GM18499 (cell line): ENCODE measurements around the gene KRTAP10-2.

Experiments
- ATAC-seq: cut with Tn5 transposase; IDR thresholded peaks from one replicate; pipeline ENCODE4 v1.9.1; 2021; ENCODE audit warnings: moderate number of reproducible peaks; ENCODE audit not compliant: insufficient read depth, unreplicated experiment

Gene KRTAP10-2

GRCh38 chr21:44516342-44516741, 35.0 kb downstream of the KRTAP10-2 start:
- no peak for ATAC-seq

- no peak for ATAC-seq
These were observed 35.7 kb downstream of the KRTAP10-2 start for GRCh38 chr21:44515359-44516165.

DNA sequence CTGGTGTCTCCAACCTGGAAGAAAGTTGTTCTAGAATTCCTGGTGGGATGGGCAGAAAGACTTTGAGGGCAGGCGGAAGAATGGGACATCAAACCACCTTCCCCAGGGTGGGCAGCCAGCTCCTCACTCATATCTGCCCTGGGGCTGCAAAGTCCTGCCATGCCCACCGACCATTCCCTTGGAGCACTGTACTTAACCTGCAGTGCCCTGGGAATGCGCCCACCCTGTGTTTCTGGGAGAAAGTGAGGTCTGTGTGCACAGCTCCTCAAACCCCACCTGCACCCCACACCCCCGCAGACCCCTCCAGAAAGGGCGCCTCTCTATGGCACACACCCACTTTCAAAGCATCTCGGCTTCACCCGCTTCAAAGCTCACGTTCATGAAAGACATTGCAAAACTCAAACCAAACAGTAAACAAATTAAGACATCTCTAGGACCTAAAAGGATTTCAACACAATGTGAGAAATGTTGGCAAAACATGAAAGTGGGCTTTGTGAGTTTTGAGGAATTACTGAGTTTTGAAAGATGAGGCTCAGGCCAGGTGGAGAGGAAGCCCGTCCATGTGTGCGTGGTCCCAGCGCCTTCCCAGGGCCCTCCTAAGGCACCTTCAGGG, 36.5 kb downstream of the KRTAP10-2 start:
- ATAC-seq, result no peak

DNA sequence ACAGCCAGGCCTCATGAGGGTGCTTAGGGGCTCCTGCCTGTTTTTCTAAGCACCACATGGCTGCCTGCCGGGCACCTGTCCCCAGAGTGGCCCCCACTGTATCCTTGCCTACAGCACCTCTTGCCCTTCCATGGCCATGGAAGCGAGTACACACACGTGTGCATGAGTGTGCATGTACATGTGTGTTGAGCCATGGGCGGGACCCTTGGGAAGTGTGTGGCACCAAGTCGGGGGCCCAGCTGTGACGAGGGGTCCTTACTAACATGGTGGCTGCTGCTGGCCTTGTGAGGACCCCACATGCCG, 37.1 kb downstream of the KRTAP10-2 start:
- ATAC-seq, result no peak

GRCh38 chr21:44513389-44514217, 37.7 kb downstream of the KRTAP10-2 start:
- ATAC-seq, result no peak

DNA sequence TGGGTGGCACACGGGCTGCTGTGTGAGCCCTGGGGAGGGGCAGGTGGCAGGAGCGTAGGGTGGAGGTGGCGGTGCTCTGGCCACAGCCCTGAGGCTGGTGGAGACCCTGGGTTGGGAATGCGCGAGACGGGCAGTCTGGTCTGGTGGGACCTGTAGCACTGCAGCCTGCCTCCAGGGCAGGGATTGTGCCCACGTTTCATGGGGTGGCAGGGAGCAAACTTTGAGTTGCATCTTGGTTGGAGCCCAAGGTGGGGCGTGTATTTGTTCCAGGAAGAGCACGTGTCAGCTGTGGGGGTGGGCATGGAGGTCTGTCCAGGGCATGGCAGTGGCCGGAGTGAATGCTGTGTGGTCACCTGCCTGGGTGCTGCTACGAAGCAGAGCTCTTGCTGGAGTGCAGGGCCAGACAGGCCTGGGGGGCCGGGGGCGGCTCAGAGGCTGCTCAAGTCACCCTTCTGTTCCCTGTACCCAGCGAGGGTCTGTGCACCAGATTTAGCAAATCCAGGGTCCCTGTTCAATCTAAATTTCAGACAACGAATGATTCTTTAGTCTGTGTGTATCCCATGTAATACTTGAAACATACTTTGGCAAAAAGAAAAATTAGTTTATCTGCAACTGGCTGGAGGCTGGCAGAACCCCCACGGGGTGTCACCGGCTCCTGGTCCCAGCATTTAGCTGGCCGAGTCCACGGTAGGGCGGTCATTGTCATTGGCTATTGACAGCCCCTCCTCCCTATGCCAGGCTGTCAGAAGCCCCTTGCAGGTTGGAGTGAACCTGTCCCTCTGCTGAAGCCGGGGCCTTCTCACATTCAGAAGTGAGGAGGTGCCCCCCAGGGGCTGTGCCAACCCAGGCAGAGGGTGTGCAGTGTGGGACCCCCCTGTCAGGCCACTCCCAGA, 38.6 kb downstream of the KRTAP10-2 start:
- ATAC-seq, result no peak

DNA sequence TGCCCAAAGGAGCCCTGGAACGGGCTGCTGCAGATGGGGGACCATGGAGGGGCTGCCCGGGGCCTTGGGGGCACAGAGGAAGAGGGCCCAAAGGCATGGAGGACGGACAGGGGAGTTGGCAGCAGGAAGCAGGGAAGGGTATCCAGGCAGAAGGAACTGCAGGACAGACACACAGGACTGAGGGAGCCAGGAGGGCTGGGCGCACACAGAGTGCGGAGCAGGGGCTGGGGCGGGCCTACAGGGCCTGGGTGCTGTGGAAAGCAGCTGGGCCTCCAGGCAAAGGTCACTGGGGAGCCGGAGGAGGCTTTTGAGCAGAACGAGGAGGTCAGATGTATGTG, 39.4 kb downstream of the KRTAP10-2 start:
- ATAC-seq, result no peak

- ATAC-seq, result no peak
These were observed 39.9 kb downstream of the KRTAP10-2 start for GRCh38 chr21:44511219-44511937.

- ATAC-seq, result no peak
These were observed 40.6 kb downstream of the KRTAP10-2 start for GRCh38 chr21:44510508-44511218.

DNA sequence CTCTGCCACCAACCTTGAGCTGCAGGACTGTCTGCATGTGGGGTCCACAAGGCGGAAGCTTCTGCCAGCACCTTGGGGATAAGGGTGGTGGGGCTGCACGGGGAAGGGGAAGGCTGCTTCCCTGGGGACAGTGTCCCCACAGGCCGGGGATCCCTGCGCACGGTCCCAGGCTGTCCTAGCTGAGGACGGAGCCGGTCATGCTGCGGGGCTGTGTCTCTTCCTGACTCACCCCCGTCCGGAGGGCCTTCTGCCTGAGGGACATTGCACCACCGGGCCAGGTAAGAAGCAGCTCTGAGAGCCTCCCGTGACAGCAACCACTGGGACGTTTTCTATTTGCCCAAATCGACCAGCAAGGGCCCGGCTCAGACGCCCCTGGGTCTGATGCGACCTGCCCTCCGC, 41.2 kb downstream of the KRTAP10-2 start:
- no peak for ATAC-seq

DNA sequence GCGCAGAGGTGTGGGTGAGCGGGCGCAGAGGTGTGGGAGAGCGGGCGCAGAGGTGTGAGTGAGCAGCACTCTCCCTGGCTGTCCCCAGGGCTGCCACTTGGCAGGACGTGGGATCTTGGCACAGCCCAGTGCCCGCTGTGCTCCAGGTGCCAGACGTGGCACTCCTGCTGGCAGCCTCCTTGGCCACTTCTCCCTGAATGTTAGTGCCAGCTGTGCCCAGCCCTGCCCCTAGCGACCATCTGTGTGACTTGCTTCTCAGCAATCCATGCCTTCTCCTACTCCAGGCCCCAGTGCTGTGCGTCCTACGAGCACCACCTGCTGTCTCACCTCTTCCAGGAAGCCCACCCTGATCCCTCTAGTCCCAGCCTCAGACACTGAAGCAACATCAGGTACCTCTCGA, 41.8 kb downstream of the KRTAP10-2 start:
- ATAC-seq, result no peak

DNA sequence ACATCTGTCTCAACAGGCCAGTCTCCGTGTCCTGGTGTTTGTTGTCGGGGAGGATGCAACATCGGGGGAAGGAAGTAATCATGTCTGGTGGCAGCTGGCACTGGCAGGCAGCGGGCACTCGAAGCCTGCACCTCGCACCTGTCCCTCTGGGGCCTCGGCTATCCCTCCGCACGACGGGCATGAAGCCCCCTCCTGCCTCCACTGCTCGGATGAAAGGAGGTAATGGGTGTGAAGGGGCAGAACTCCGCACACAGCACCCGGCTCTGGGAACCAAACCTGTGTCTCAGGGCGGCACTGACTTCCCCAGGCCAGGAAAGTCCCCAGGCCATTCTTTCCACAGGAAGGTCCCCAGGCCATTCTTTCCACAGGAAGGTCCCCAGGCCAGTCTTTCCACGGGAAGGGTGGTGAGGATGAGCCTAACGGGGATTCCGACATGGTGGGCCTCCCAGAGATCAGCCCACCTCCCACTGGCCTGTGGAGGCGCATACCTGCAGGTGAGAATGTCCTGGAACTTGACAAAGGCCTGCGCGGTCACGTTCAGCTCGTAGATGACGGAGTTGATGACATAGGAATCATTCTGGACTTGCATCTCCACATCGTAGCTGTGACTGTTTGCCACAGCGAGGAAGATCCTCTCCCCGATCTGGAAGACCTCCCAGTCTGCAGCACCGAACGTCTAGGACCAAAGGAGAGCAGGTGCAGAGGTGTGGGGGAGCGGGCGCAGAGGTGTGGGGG, 42.4 kb downstream of the KRTAP10-2 start:
- no peak for ATAC-seq

GRCh38 chr21:44508426-44508710, 42.9 kb downstream of the KRTAP10-2 start:
- ATAC-seq, result no peak

- ATAC-seq, result no peak
These were observed 43.5 kb downstream of the KRTAP10-2 start for GRCh38 chr21:44507673-44508425.

GRCh38 chr21:44506279-44507255, 44.7 kb downstream of the KRTAP10-2 start:
- no peak for ATAC-seq

DNA sequence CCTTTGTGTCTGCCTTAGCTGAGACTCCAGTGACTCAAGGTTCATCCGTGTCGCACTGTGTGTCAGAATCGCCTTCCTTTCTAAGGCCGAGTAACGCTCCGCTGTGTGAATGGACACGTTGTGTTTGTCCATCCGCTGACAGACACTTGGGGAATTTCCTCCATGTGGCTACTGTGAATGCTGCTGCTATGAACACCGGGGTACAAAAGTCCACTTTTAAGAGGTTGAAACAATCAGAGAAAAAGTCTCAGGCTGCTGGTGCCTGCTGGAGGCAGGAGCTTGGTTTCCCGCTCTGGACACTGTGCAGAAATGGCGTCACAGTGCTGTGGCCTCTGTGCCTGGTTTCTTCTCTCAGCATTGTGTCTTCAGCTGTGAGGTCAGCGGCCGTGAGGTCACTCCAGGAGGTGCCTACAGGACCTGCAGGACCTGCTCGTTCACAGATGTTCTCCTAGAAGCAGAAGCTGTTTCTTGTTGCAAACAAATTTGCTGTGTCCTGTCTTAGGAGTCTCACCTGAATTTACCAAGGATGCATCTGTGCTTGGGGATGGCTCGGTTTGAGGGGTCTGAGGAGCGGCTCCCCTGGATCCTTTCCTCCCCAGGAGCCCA, 45.5 kb downstream of the KRTAP10-2 start:
- ATAC-seq, result no peak
